CD4-positive, alpha-beta T cell treated with Interleukin-2 at 100 ng/mL for 4 hours (primary cell): Measurements from ENCODE around the gene PPY.
"Not testable (repeated sequence)": the region's sequence is repeated elsewhere in the genome, so short reads cannot be mapped to it uniquely, and the experiment has no call there.

ENCODE experiments used
- DNase-seq: peaks from one replicate; pipeline ENCODE4 v3.0.0-alpha.2; 2020; ENCODE audit warnings: low spot score

PPY gene

DNA sequence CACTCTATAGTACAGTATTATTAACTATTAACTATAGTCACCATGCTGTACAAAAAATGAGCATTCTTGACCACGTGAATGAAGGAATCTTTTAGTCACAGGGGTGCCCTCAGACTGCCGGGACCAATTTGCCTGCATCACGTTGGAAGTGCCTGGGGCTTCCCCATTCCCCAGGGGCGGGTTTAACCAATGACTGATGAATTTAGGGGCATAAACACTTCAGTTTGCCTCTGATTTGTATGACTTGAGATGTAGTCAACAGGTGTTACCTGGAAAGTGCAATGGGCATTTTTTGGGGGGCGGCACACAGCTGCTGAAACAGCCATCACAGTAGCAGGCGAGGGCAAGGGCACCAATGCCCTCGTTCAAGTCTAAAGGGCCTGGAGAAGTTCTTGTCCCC lies 20.2 kb upstream of the PPY start:
- no peak for DNase-seq

DNA sequence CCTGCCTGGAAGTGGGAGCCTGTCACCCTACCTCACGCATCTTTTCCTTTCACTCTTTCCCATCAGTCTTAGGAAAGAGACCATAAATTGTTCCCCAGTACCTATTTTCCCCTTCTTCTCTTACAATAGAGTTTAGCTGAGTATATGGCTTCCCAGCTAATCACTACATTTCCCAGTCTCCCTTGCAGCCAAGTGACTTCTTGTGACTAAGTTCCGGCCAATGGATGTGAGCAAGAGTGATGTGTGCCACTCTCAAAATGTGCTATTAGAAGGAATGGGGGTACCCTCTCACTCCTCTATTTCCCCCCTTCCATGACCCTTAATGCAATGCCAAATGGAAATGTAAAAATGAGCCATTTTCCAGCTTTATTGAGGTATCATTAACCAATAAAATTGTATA lies 19.7 kb upstream of the PPY start:
- no peak for DNase-seq

DNA sequence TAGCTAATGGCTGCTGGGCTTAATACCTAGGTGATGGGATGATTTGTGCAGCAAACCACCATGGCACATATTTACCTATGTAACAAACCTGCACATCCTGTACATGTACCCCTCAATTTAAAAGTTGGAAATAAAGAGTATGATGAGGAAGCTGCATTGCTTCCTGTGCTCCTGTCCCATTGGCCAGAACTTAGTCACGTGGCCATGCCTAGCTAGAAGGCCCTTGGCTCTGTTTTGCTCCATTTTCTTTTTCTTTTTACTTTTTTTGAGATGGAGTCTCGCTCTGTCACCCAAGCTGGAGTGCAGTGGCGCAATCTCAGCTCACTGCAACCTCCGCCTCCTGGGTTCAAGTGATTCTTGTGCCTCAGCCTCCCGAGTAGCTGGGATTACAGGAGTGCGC lies 19.0 kb upstream of the PPY start:
- DNase-seq = not testable (repeated sequence)

DNA sequence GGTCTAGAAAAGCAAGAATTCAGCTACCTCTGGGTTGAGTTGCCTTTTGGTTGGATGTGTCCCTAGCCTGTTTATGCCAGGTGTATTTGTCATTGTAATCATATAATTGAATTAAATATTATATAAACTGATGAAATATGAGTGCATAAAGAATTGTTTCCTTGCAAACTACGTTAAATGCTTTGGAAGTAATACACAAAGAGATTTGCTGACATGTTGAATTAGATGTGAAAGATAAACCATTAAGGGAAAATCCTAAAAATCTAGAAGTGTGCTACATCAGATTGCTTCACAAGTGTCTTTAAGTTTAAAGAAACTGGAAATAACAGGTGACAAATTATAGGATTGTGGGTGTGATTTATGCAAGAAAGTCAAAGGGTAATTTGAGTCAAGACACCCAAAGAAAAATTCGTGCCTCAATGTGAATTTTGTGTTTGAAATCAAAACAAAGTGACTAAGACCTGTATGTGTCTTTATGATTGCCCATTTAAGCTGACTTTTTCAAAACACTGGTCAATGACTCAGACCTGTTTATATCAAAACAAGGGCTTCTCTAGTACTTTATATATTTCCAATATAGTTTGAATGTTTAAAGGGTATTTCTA lies 16.6 kb upstream of the PPY start:
- DNase-seq = no peak

DNA sequence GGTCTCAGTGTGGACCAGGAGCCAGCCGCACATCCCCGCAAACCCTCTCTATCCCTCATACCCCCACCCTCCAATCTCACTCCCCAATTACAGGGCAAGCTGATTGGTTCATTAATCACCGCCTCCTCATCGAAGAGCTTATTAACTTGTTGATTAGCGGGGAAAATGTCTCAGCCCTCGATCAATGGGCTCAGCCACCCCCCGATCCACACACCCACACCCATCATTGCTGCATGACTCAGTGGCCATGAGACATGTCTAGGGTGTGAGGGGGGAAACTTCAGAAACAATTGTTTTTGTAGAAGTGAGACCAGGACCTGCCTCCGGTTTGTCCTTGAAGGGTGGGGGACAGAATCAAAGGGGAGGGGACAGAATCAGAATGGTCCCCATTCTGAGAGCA lies 13.9 kb upstream of the PPY start:
- DNase-seq = no peak

DNA sequence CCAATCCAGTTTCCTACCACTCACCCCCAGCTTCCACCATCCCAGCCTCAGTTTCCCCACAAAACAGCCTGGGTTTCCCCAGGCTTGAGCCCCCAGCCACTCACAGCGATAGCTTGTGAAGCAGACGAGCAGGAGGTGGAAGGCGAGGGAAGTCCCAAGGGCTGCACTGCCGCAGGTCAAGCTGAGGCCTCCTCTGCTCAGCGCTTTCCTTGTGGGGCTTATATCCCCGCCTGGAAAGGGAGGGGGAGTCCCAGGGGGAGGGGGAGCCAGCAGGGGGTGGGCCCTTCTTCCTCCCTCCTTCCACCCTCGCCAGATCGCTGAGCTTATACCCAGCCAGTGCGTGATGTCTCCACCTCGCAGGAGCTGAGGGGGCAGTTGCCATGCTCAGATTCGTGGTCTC lies 11.5 kb upstream of the PPY start, which contains the start of gene PYY:
PYY (minus strand) TSS at position 195 of the 400 bp plus-strand sequence. CDS start 457 bp downstream, outside the sequence.
- no peak for DNase-seq

DNA sequence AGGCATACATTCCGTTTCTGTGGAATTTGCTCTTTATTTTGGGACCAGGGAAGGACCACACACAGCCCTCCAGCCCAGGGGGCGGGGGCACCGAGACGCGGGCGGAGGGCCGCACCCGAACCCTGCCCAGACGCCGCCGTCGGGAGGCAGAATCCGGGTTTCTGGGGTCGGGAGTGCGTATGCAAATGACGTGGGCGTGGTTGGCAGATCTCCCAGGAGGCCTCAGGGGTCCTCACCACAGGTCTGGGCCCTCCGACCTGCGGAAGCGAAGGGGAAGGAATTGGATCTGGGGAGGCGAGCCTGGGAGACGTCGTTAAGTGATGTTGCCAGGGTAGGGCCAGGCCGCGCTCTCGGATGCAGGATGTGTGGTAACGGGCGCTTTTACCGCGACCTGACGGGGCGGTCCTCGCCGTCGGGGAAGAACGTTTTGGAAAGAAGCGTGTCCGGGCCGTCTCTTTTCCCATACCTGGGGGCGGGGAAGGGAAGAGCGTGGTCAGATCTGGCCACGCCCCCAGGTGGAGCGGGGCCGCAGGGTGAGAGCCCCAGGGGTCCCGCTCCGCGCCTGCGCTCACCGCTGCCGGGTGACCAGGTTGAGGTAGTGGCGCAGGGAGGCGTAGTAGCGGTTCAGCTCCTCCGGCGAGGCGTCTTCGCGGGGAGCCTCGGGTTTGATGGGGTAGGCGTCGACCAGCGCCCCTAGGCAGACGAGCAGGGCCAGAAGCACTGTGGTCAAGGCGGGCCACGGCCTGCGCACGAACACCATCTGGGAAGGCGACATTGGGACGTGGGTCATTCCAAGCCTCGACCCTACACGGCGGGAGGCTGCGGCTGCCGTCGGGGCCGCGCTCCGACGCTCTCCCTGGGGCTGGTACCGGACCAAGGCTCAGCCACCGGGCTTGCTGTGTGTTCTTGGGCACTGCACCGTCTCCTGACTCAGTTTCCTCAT lies 10.7 kb upstream of the PPY start:
- no peak for DNase-seq

DNA sequence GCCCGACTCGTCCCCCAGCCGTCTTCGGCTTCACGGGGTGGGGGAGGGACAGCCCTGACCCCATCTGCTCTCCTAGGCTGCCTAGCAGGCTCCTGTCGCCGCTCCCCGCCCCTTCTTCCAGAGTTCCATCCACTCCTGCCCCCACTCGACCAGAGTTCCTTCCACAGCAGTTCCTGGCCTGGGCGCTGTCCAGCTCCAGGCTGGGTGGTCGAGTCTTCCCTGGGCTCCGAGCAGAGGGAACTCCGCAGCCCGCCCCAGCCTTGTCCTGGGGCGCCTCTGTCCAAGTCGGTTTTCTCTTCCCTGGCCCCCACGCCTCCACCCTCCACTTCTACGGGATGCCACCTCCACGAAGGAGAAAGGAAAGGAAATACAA lies 10.1 kb upstream of the PPY start:
- no peak for DNase-seq

DNA sequence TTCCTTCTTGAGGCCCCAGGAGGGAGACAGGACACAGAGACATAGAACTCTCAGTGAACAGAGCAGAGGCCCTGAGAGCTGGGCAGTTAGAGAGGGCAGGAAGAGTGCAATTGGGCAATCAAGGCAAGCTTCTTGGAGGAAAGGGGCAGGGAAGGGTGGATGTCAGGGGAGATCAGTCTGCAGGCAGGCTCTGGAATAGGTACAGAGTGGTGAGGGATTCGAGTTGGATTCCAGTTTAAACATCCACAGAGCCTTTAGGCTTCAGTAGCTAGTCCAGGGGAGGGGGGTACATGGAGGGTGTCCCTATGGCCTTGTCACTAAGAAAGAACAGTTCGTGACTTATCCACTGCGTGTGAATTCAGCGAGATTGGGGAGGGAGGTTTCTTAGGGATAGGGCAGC lies 9.5 kb upstream of the PPY start:
- DNase-seq = no peak

DNA sequence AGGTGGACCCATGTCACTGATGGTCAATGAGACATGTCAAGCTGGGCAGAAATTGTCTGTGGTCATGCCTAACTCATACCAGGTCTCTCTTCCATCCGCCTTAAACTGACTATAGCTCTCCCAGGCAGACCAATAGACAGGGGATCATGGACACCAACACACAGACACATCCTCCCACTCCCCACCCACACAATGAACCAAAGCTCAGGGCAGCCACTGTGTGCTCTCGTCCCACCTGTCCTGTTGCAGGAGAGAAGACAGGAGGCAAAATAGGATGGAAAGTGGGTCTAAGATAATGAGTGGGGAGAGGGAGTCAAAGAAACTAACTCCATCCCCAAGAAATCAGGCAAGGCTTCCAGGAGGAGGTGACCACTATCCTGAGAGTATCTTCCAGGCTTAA lies 8.3 kb upstream of the PPY start:
- DNase-seq = no peak

- DNase-seq = no peak
Measured at GRCh38 chr17:43949781-43950180, 7.5 kb upstream of the PPY start.

- no peak for DNase-seq
Measured at GRCh38 chr17:43946781-43947180, 4.5 kb upstream of the PPY start.

GRCh38 chr17:43945074-43945829 lies 3.0 kb upstream of the PPY start:
- no peak for DNase-seq

GRCh38 chr17:43940630-43941029 lies 1.6 kb downstream of the PPY start:
- no peak for DNase-seq

DNA sequence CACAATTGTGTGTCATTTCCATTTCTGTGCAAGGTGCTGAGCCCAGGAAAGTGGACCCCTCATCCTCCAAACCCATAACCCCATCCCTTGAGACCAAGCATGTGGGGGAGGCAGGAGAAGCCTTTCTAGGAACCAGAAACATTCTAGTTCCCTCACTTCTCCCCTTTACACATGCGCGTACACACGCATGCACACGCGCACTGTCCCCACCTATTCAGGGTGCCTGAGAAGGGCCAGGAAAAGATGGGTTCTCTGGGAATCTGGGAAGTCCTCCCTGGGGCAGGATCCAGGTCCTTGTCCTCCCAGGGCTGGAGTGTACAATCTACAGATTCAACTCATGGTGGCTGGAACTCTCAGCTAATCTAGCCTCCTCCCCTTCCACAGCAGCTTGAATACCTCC lies 2.4 kb downstream of the PPY start:
- DNase-seq = no peak

GRCh38 chr17:43939452-43939851 lies 2.8 kb downstream of the PPY start:
- DNase-seq = not testable (repeated sequence)

GRCh38 chr17:43938838-43939182 lies 3.5 kb downstream of the PPY start:
- no peak for DNase-seq

GRCh38 chr17:43936434-43936833 lies 5.8 kb downstream of the PPY start:
- no peak for DNase-seq

DNA sequence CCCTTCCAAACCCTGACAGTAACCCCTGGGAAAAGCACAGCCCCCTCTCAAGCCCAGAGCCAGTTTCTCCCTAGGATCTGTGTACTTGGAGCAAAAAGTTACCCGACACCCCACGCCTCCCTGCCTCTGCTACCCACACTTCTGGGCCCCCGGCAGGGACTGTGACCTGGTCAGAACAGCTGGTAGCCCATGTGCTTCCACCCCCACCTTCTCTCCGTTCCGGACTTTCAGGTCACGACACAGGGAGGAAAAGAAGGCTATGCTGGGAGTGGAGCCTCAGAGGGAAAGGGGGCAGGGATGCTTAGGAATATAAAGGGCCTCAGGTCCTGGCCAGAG lies 6.4 kb downstream of the PPY start:
- no peak for DNase-seq

DNA sequence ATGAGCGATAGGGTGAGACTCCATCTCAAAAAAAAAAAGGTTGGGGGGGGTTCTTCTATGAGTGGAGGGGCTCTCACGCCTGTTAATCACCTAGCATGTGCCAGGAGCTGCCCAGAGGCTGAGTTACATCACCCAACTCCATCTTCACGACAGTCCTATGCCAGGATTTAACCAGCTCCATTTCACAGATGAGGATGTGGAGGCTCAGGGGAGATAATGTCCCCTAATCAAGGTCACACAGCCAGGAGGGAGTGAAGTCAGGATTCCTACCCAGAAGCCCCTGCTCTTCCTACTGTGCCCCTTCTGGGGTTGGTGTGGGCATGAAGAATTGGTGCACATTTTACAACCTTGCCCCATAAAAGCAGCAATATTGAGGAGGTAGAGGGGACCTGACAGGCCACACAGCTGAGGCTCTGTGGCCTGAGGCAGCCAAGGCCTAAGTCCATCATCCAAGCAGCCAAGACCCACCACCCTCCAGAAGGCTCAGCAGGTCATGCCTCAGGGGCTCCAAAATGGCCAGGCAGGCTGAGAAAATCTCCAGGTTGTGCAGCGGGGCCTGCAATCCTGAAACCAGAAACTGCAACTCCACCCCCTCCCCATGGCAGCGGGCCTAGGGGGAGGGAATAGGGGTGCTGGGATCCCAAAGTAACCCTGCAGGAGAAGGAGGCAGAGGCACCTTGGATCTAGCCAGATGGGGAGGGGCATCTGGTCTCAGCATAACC lies 6.9 kb downstream of the PPY start:
- no peak for DNase-seq

GRCh38 chr17:43932923-43933322 lies 9.4 kb downstream of the PPY start:
- no peak for DNase-seq

GRCh38 chr17:43932357-43932756 lies 9.9 kb downstream of the PPY start:
- no peak for DNase-seq
